H1 (cell line): Measurements from ENCODE around the gene SRRM2. TPM values are rescaled to one million over a fixed set of nuclear protein-coding genes. Genes with fewer than 3 reads are reported as not detected.

ENCODE experiments used
- BCL11A ChIP-seq, 2 experiments: IDR thresholded peaks; one replicate each; pipeline ENCODE4 v1.6.1; 2011; ENCODE audit warnings: low read depth in 2 of 2, low read length in 2 of 2, mild to moderate bottlenecking in 2 of 2
- CREB1 ChIP-seq: IDR thresholded peaks from 2 replicates; pipeline ENCODE4 v1.6.1; 2012; ENCODE audit warnings: inconsistent platforms
- CTCF ChIP-seq, 3 experiments: IDR thresholded peaks; 1 replicate in 2 of 3; 2 replicates in 1 of 3; pipeline versions ENCODE4 v1.5.1 to v1.6.1; 2011; ENCODE audit warnings: low read length in 3 of 3, mild to moderate bottlenecking in 3 of 3, inconsistent platforms in 2 of 3, low read depth in 1 of 3, moderate library complexity in 1 of 3; ENCODE audit not compliant: insufficient read depth in 1 of 3; ENCODE audit errors: control extremely low read depth in 1 of 3
- EZH2 ChIP-seq: fragments of 200-600 bp; sonication (generic); IDR thresholded peaks from 2 replicates; pipeline ENCODE4 v1.7.1; 2012; ENCODE audit warnings: low read depth, mild to moderate bottlenecking, moderate library complexity, low read length, inconsistent platforms; ENCODE audit not compliant: severe bottlenecking
- GABPA ChIP-seq: IDR thresholded peaks from 2 replicates; pipeline ENCODE4 v1.6.1; 2011; ENCODE audit warnings: mild to moderate bottlenecking, low read length, moderate library complexity, borderline replicate concordance; ENCODE audit not compliant: insufficient read depth
- HDAC6 ChIP-seq: IDR thresholded peaks from one replicate; pipeline ENCODE4 v1.7.1; 2012; ENCODE audit warnings: low read depth, mild to moderate bottlenecking, inconsistent platforms, low read length, moderate library complexity
- MAFK ChIP-seq: IDR thresholded peaks from 2 replicates; pipeline ENCODE4 v1.6.1; 2012; ENCODE audit warnings: low read depth, mild to moderate bottlenecking, improper control_type of control experiment, low read length
- RAD21 ChIP-seq, 2 experiments: IDR thresholded peaks in 1 of 2; conservative IDR thresholded peaks in 1 of 2; 2 replicates each; pipeline ENCODE4 v1.6.1; 2011; ENCODE audit warnings: low read depth in 2 of 2, low read length in 2 of 2, improper control_type of control experiment in 1 of 2, inconsistent platforms in 1 of 2, mild to moderate bottlenecking in 1 of 2, moderate library complexity in 1 of 2
- RBBP5 ChIP-seq: IDR thresholded peaks from 2 replicates; pipeline ENCODE4 v1.7.1; 2012; ENCODE audit warnings: low read depth, mild to moderate bottlenecking, inconsistent platforms, low read length, moderate library complexity, borderline replicate concordance
- SIN3A ChIP-seq, 2 experiments: IDR thresholded peaks in 1 of 2; conservative IDR thresholded peaks in 1 of 2; 2 replicates each; pipeline ENCODE4 v1.6.1; 2011 to 2012; ENCODE audit warnings: low read length in 2 of 2, improper control_type of control experiment in 1 of 2, low read depth in 1 of 2, mild to moderate bottlenecking in 1 of 2
- SRF ChIP-seq: IDR thresholded peaks from 2 replicates; pipeline ENCODE4 v1.6.1; 2011; ENCODE audit warnings: mild to moderate bottlenecking, low read depth, low read length, moderate library complexity
- TAF1 ChIP-seq: IDR thresholded peaks from 2 replicates; pipeline ENCODE4 v1.6.1; 2011; ENCODE audit warnings: mild to moderate bottlenecking, low read depth, low read length
- TCF12 ChIP-seq: IDR thresholded peaks from 2 replicates; pipeline ENCODE4 v1.6.1; 2011; ENCODE audit warnings: low read depth, mild to moderate bottlenecking, low read length
- polyA plus RNA-seq, 7 experiments: library from polyadenylated mRNA; depleted of rRNA in 3 of 7; stranded (reverse) in 5 of 7; unstranded in 2 of 7; fragments of >200 nt in 5 of 7; fragments of 200-250 nt in 2 of 7; gene quantifications; 1 replicate in 5 of 7; 2 replicates in 1 of 7; 4 replicates in 1 of 7; pipeline versions ENCODE4 v1.2.1 to v1.2.3, GENCODE V29; 2011 to 2013; ENCODE audit warnings: missing spikeins in 2 of 7, mixed read lengths in 2 of 7
- total RNA-seq: library from RNA; stranded (reverse); fragmentation: NEBNext Ultra II Directional; extraction: Animal tissue kit (Norgen Biotek cat#: 25700); gene quantifications from 2 replicates; pipeline ENCODE4 v1.2.1, GENCODE V29; 2021

SRRM2 gene
- total and polyA plus RNA-seq, 2 of the 8 experiments (the other 6 are each of a cell fraction or from before 2014, with no cell fraction given): 300 to 579 TPM

DNA sequence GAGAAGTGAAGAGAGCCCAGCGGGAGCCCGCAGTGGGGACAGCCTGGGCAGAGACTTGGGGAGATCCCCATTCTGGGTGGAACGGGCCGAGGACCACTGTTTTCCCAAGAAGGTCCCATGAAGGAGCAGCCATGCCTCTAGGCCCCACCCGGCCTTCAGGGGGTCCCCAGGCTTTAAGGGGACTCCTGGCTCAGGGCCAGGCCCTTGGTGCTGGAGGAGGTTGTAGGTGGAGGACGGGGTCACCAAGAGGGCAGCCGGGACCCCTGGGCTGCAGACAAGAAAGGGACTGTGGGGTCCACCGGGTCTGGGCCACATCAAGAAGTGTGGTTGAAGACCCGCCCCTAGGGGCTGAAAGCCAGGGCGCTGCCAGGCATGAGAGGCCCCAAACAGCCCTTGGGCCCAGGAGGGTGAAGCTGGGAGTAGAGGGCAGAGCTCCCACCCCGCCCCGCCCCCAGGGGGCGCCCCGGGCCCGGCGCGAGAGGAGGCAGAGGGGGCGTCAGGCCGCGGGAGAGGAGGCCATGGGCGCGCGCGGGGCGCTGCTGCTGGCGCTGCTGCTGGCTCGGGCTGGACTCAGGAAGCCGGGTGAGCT lies 64.4 kb downstream of the SRRM2 start, which contains the start of gene PRSS21 (continued):
- TF ChIP-seq TAF1 (no peak), BCL11A (IDR thresholded peaks at IDR 0.05; ENCODE audit: low read depth in 2 of 2, low read length in 2 of 2) (no peak), TCF12 (no peak), HDAC6 (no peak), SIN3A (conservative IDR thresholded peaks at IDR 0.05 in 1 of 2, IDR thresholded peaks at IDR 0.05 in 1 of 2; ENCODE audit: low read depth in 1 of 2, low read length in 2 of 2) (no peak), CREB1 (no peak), RBBP5 (no peak), CTCF (IDR thresholded peaks at IDR 0.05; ENCODE audit: control extremely low read depth in 1 of 3, insufficient read depth in 1 of 3, low read depth in 1 of 3, low read length in 3 of 3) (peak; percentile 40 to 66 (median 44)), GABPA (0 out of 2 replicates have a peak, but pooled peaks have one; percentile 50), MAFK (no peak), SRF (no peak), RAD21 (IDR thresholded peaks at IDR 0.05 in 1 of 2, conservative IDR thresholded peaks at IDR 0.05 in 1 of 2; ENCODE audit: low read depth in 2 of 2, low read length in 2 of 2) (peak; percentile 21 to 47; a peak in 3 of 4 replicates), EZH2 (no peak)
